Endothelial cell of umbilical vein (primary cell): Measurements from ENCODE around the gene PROC. TPM values are rescaled to one million over a fixed set of nuclear protein-coding genes. Genes with fewer than 3 reads are reported as not detected.

ENCODE experiments used
- BruUV-seq: library from RNA; stranded (reverse); fragments of 400-500 nt; replicated peaks from 2 replicates; lab custom pipeline; 2021; lab: Mats Ljungman, UMichigan
- CTCF ChIA-PET: fragments of 300-600, 350-600 bp; sonication (Branson Sonifier 250); formaldehyde crosslinking; loops from one replicate; lab custom pipeline; 2021; ENCODE audit warnings: antibody characterized with exemption, inconsistent platforms; lab: Charles Lee
- POLR2A ChIA-PET: fragments of 300-600, 350-600 bp; sonication (Branson Sonifier 250); formaldehyde crosslinking; loops from one replicate; lab custom pipeline; 2021; ENCODE audit warnings: antibody characterized with exemption, inconsistent platforms; lab: Charles Lee
- DNase-seq: peaks from one replicate; pipeline ENCODE4 v3.0.0-alpha.2; 2011; ENCODE audit warnings: low read depth, low spot score
- FAIRE-seq: peaks from 2 replicates; lab custom pipeline; 2011; peaks lifted over from hg19 to GRCh38; lab: Jason Lieb, UNC
- H2AFZ ChIP-seq: 2 replicates; pipeline ENCODE4 v1.6.0; 2012; ENCODE audit warnings: low read depth, low read length, control low read depth, inconsistent platforms
- H3K27ac ChIP-seq: 2 replicates; pipeline ENCODE4 v1.5.1; 2011; ENCODE audit warnings: low read depth, mild to moderate bottlenecking, control low read depth, low read length, moderate library complexity; ENCODE audit not compliant: insufficient read depth
- H3K27me3 ChIP-seq, 2 experiments: 2 replicates each; pipeline versions ENCODE4 v1.6.0 to v1.6.1; 2011; ENCODE audit warnings: low read length in 2 of 2, mixed read lengths in 1 of 2; ENCODE audit not compliant: control insufficient read depth in 2 of 2, insufficient read depth in 2 of 2
- H3K36me3 ChIP-seq, 2 experiments: 2 replicates in 1 of 2; 3 replicates in 1 of 2; pipeline ENCODE4 v1.5.1; 2011; ENCODE audit warnings: low read length in 2 of 2, mild to moderate bottlenecking in 1 of 2, moderate library complexity in 1 of 2; ENCODE audit not compliant: control insufficient read depth in 2 of 2, insufficient read depth in 2 of 2; ENCODE audit errors: extremely low read depth in 1 of 2
- H3K4me1 ChIP-seq: 3 replicates; pipeline ENCODE4 v1.5.1; 2011; ENCODE audit warnings: mild to moderate bottlenecking, low read length; ENCODE audit not compliant: control insufficient read depth, insufficient read depth; ENCODE audit errors: extremely low read depth
- H3K4me2 ChIP-seq: 2 replicates; pipeline ENCODE4 v1.6.1; 2011; ENCODE audit warnings: low read length, control low read depth, mixed read lengths; ENCODE audit not compliant: insufficient read depth
- H3K4me3 ChIP-seq, 3 experiments: fragments of 200-600 bp in 1 of 3; sonication (generic), shearing (Covaris generic) in 1 of 3; replicated peaks in 1 of 3; 2 replicates each; pipeline ENCODE4 v1.5.1; 2011 to 2016; ENCODE audit warnings: control low read depth in 3 of 3, low read length in 3 of 3, mild to moderate bottlenecking in 2 of 3, inconsistent platforms in 1 of 3, low read depth in 1 of 3, moderate library complexity in 1 of 3; ENCODE audit not compliant: insufficient read depth in 1 of 3
- H3K79me2 ChIP-seq: 2 replicates; pipeline ENCODE4 v1.6.0; 2012; ENCODE audit warnings: low read length, inconsistent platforms; ENCODE audit not compliant: control insufficient read depth, insufficient read depth
- H3K9ac ChIP-seq: replicated peaks from 2 replicates; pipeline ENCODE3; 2011; ENCODE audit warnings: low read length, control low read depth; ENCODE audit not compliant: insufficient read depth; ENCODE audit errors: extremely low read depth
- H3K9me1 ChIP-seq: replicated peaks from 3 replicates; pipeline ENCODE4 v1.6.0; 2011; ENCODE audit warnings: mild to moderate bottlenecking, low read length; ENCODE audit not compliant: control insufficient read depth, insufficient read depth; ENCODE audit errors: extremely low read depth
- H3K9me3 ChIP-seq: replicated peaks from 2 replicates; pipeline ENCODE4 v1.5.1; 2012; ENCODE audit warnings: low read length, inconsistent platforms; ENCODE audit not compliant: control insufficient read depth, insufficient read depth
- H4K20me1 ChIP-seq: replicated peaks from 2 replicates; pipeline ENCODE3; 2011; ENCODE audit warnings: mild to moderate bottlenecking, low read length; ENCODE audit not compliant: control insufficient read depth, insufficient read depth; ENCODE audit errors: extremely low read depth
- CTCF ChIP-seq, 2 donors: IDR thresholded peaks; 1 replicate in 1 of 2; 2 replicates in 1 of 2; pipeline ENCODE4 v1.5.1; 2011; ENCODE audit warnings: low read length in 2 of 2, mild to moderate bottlenecking in 2 of 2, moderate library complexity in 2 of 2, control low read depth in 1 of 2, inconsistent platforms in 1 of 2, low read depth in 1 of 2; ENCODE audit not compliant: insufficient read depth in 1 of 2; ENCODE audit errors: extremely low read depth in 1 of 2
- EZH2 ChIP-seq: IDR thresholded peaks from 2 replicates; pipeline ENCODE4 v1.6.1; 2012; ENCODE audit warnings: borderline replicate concordance, low read depth, mild to moderate bottlenecking, moderate library complexity, low read length, inconsistent platforms; ENCODE audit not compliant: severe bottlenecking
- FOS ChIP-seq: IDR thresholded peaks from 2 replicates; pipeline ENCODE4 v1.6.1; 2011; ENCODE audit warnings: mild to moderate bottlenecking, low read length, moderate library complexity, borderline replicate concordance; ENCODE audit not compliant: insufficient read depth
- GATA2 ChIP-seq: IDR thresholded peaks from 2 replicates; pipeline ENCODE4 v1.7.0; 2011; ENCODE audit warnings: low read depth, mild to moderate bottlenecking, moderate library complexity, mixed read lengths, low read length; ENCODE audit not compliant: insufficient read length, insufficient read depth
- JUN ChIP-seq: IDR thresholded peaks from 2 replicates; pipeline ENCODE4 v1.6.1; 2011; ENCODE audit warnings: borderline replicate concordance, low read depth; ENCODE audit not compliant: insufficient read length, insufficient read depth
- MYC ChIP-seq: IDR thresholded peaks from one replicate; pipeline ENCODE4 v1.6.1; 2011; ENCODE audit warnings: mild to moderate bottlenecking, low read depth, low read length
- POLR2A ChIP-seq: IDR thresholded peaks from 2 replicates; pipeline ENCODE4 v1.6.1; 2012; ENCODE audit warnings: low read depth, mild to moderate bottlenecking, control low read depth, low read length
- POLR2AphosphoS5 ChIP-seq: IDR thresholded peaks from 2 replicates; pipeline ENCODE4 v1.6.1; 2012; ENCODE audit warnings: low read depth, mild to moderate bottlenecking, control low read depth, low read length, moderate library complexity; ENCODE audit not compliant: insufficient read depth
- dilution Hi-C: fragments of 300-500 bp; cut with MboI; formaldehyde crosslinking; loops from one replicate; pipeline ENCODE4 v1.15.0; 2019; ENCODE audit warnings: low sequenced_read_pairs; ENCODE audit not compliant: extremely low pct_ligation_motif_present
- intact Hi-C: fragments of 100-400 bp; cut with micrococcal nuclease; formaldehyde crosslinking; loops from one replicate; pipeline ENCODE4 v1.10.0; 2022
- polyA plus RNA-seq, 4 experiments: library from polyadenylated mRNA; depleted of rRNA in 3 of 4; stranded (reverse) in 3 of 4; unstranded in 1 of 4; fragments of >200 nt; gene quantifications; 2 replicates each; pipeline versions ENCODE4 v1.2.1 to v1.2.3, GENCODE V29; 2011 to 2012; ENCODE audit warnings: missing spikeins in 1 of 4
- total RNA-seq: library from RNA; stranded (reverse); gene quantifications from 2 replicates; pipeline ENCODE4 v1.2.3, GENCODE V29; 2021
- TF ChIP-seq, protein P1 (sequence below): IDR thresholded peaks from 2 replicates; pipeline ENCODE4 v1.6.1; 2011; ENCODE audit not compliant: insufficient read depth, insufficient read length

The PROC gene
- total and polyA plus RNA-seq, 2 donors (not counting 3 experiments of a cell fraction or from before 2014, with no cell fraction given): not detected

GRCh38 chr2:127464470-127465257, 46.4 kb downstream of the PROC start:
- H3K4me1 ChIP-seq: no peaks in the 10 kb centered on the region
- dilution Hi-C loops: no loop called here
- H3K9me1 ChIP-seq: no peaks in the 10 kb centered on the region
- no peak overlapping the region for H3K4me3 ChIP-seq
- FAIRE-seq (no peak), DNase-seq (no peak)
- no peaks in the 10 kb centered on the region for H3K27me3 ChIP-seq
- no peaks in the 10 kb centered on the region for H3K9me3 ChIP-seq
- H3K79me2 ChIP-seq: no peaks in the 10 kb centered on the region
- CTCF ChIA-PET: interaction anchor here (1.2 to 1.8 kb wide), 2 partner anchors 9 to 14 kb away, joined by 3 to 7 read pairs; no protein-coding TSS in a partner anchor
- H4K20me1 ChIP-seq: no peaks in the 10 kb centered on the region
- no peak overlapping the region for H3K9ac ChIP-seq
- POLR2A ChIA-PET: no interaction called here
- intact Hi-C loops: no loop called here
- no peak for TF ChIP-seq CTCF (IDR thresholded peaks at IDR 0.05; ENCODE audit: extremely low read depth in 1 of 2, insufficient read depth in 1 of 2, low read depth in 1 of 2, low read length in 2 of 2)
- TF ChIP-seq GATA2: no peak
- TF ChIP-seq POLR2AphosphoS5: no peak
- H3K27ac ChIP-seq: no peak overlapping the region
- no peak overlapping the region for H2AFZ ChIP-seq
- H3K4me2 ChIP-seq: no peak overlapping the region
- no TSS peak for BruUV-seq
- H3K36me3 ChIP-seq: peaks cover 0 to 2% of the 10 kb centered on the region in 2 experiments

GRCh38 chr2:127465258-127465657, 47.0 kb downstream of the PROC start:
- no peaks in the 10 kb centered on the region for H4K20me1 ChIP-seq
- no peaks in the 10 kb centered on the region for H3K79me2 ChIP-seq
- DNase-seq: no peak
- TF ChIP-seq JUN: no peak
- TF ChIP-seq CTCF (IDR thresholded peaks at IDR 0.05; ENCODE audit: extremely low read depth in 1 of 2, insufficient read depth in 1 of 2, low read depth in 1 of 2, low read length in 2 of 2): no peak
- TF ChIP-seq MYC: no peak
- no peak for TF ChIP-seq POLR2AphosphoS5
- no peak for TF ChIP-seq GATA2
- no peak for TF ChIP-seq POLR2A
- TF ChIP-seq FOS: no peak
- TF ChIP-seq, protein P1, sequence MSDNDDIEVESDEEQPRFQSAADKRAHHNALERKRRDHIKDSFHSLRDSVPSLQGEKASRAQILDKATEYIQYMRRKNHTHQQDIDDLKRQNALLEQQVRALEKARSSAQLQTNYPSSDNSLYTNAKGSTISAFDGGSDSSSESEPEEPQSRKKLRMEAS: no peak
- no peak for TF ChIP-seq EZH2
- H3K36me3 ChIP-seq: peaks cover 0 to 3% of the 10 kb centered on the region in 2 experiments
- no peaks in the 10 kb centered on the region for H3K27me3 ChIP-seq
- no TSS peak for BruUV-seq
- no peak overlapping the region for H2AFZ ChIP-seq
- no peaks in the 10 kb centered on the region for H3K9me3 ChIP-seq
- ChIA-PET CTCF (interaction anchor here (1.2 to 1.8 kb wide), 2 partner anchors 10 to 14 kb away, joined by 3 to 7 read pairs; no protein-coding TSS in a partner anchor), POLR2A (no interaction called here)
- no peaks in the 10 kb centered on the region for H3K9me1 ChIP-seq
- FAIRE-seq: no peak
- no peak overlapping the region for H3K27ac ChIP-seq
- no peak overlapping the region for H3K4me3 ChIP-seq
- no peak overlapping the region for H3K4me2 ChIP-seq
- dilution Hi-C loops: no loop called here
- intact Hi-C loops: no loop called here
- H3K9ac ChIP-seq: no peak overlapping the region
- no peaks in the 10 kb centered on the region for H3K4me1 ChIP-seq
